OCI-LY3 (cell line): ENCODE results near the gene SRPK1.

ENCODE experiments used
- H2AFZ ChIP-seq: fragments of 200-600, 300-600 bp; shearing (Covaris generic); 2 replicates; pipeline ENCODE4 v1.6.0; 2014; ENCODE audit warnings: antibody characterized with exemption, low read depth, low read length
- H3K27ac ChIP-seq: fragments of 200-600, 300-600 bp; sonication (generic); 2 replicates; pipeline ENCODE4 v1.5.1; 2014; ENCODE audit warnings: mild to moderate bottlenecking, low read length, moderate library complexity, mixed read lengths
- H3K27me3 ChIP-seq: fragments of 200-600, 300-600 bp; sonication (generic); 2 replicates; pipeline ENCODE4 v1.6.1; 2014; ENCODE audit warnings: low read depth, low read length, mixed read lengths
- H3K36me3 ChIP-seq: fragments of 200-600, 300-600 bp; sonication (generic); replicated peaks from 2 replicates; pipeline ENCODE3; 2014; ENCODE audit warnings: low read depth, low read length, mixed read lengths
- H3K4me1 ChIP-seq: fragments of 300-600, 200-600 bp; sonication (generic); 2 replicates; pipeline ENCODE4 v1.6.1; 2014; ENCODE audit warnings: low read length, mixed read lengths
- H3K4me2 ChIP-seq: fragments of 200-600, 300-600 bp; sonication (generic); 2 replicates; pipeline ENCODE4 v1.6.1; 2014; ENCODE audit warnings: low read length, mixed read lengths
- H3K4me3 ChIP-seq: fragments of 300-600, 200-600 bp; sonication (generic); 2 replicates; pipeline ENCODE4 v1.5.1; 2014; ENCODE audit warnings: antibody characterized with exemption, mild to moderate bottlenecking, low read length, moderate library complexity
- H3K79me2 ChIP-seq: fragments of 300-600, 200-600 bp; shearing (Covaris generic); 2 replicates; pipeline ENCODE4 v1.6.1; 2014; ENCODE audit warnings: mild to moderate bottlenecking, low read length, mixed read lengths
- H3K9ac ChIP-seq: fragments of 300-600, 200-600 bp; shearing (Covaris generic); 2 replicates; pipeline ENCODE4 v1.6.0; 2014; ENCODE audit warnings: mild to moderate bottlenecking, low read length, moderate library complexity
- H3K9me3 ChIP-seq: fragments of 200-600, 300-600 bp; shearing (Covaris generic); 2 replicates; pipeline ENCODE4 v1.6.1; 2014; ENCODE audit warnings: low read length, mixed read lengths; ENCODE audit not compliant: insufficient read depth
- H4K20me1 ChIP-seq: fragments of 200-600, 300-600 bp; sonication (generic); 2 replicates; pipeline ENCODE4 v1.6.1; 2016; ENCODE audit warnings: low read length, mixed read lengths; ENCODE audit not compliant: insufficient read depth
- EZH2phosphoT487 ChIP-seq: fragments of 200-600 bp; shearing (Covaris generic); IDR thresholded peaks from 2 replicates; pipeline ENCODE4 v1.6.1; 2018; ENCODE audit warnings: antibody characterized with exemption, mixed run types, low read depth
- TF ChIP-seq, protein P1 (sequence below): fragments of 200-600, 300-600 bp; sonication (generic); IDR thresholded peaks from 2 replicates; pipeline ENCODE4 v1.5.1; 2014; ENCODE audit warnings: antibody characterized with exemption, low read length, low read depth

Gene SRPK1

DNA sequence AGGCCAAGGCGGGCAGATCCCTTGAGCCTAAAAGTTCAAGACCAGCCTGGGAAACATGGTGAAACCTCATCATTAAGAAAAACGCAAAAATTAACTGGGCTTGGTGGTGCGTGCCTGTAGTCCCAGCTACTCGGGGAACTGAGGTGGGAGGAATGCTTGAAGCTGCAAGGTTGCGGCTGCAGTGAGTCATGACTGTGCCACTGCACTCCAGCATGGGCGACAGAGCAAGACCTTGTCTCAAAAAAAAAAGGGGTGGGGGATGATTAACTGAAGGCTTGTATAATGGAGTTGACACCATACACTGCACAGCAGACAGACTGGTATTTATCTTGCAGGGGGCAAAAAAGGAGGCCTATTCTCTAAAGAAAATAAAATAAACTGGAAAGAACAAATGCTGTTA lies 27.7 kb downstream of the SRPK1 start:
- no peak overlapping the region for H3K27ac ChIP-seq
- no peak overlapping the region for H2AFZ ChIP-seq
- no peaks in the 10 kb centered on the region for H3K9me3 ChIP-seq
- no peaks in the 10 kb centered on the region for H3K27me3 ChIP-seq
- H3K4me1 ChIP-seq, result no peaks in the 10 kb centered on the region
- peaks cover 44% of the 10 kb centered on the region for H3K36me3 ChIP-seq
- no peak overlapping the region for H3K4me3 ChIP-seq
- peaks cover 88% of the 10 kb centered on the region for H3K79me2 ChIP-seq
- H3K4me2 ChIP-seq, result no peak overlapping the region
- TF ChIP-seq EZH2phosphoT487, result no peak
- TF ChIP-seq, protein P1, sequence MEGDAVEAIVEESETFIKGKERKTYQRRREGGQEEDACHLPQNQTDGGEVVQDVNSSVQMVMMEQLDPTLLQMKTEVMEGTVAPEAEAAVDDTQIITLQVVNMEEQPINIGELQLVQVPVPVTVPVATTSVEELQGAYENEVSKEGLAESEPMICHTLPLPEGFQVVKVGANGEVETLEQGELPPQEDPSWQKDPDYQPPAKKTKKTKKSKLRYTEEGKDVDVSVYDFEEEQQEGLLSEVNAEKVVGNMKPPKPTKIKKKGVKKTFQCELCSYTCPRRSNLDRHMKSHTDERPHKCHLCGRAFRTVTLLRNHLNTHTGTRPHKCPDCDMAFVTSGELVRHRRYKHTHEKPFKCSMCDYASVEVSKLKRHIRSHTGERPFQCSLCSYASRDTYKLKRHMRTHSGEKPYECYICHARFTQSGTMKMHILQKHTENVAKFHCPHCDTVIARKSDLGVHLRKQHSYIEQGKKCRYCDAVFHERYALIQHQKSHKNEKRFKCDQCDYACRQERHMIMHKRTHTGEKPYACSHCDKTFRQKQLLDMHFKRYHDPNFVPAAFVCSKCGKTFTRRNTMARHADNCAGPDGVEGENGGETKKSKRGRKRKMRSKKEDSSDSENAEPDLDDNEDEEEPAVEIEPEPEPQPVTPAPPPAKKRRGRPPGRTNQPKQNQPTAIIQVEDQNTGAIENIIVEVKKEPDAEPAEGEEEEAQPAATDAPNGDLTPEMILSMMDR, result no peak
- no peak overlapping the region for H3K9ac ChIP-seq
- H4K20me1 ChIP-seq, result peaks cover 56% of the 10 kb centered on the region

DNA sequence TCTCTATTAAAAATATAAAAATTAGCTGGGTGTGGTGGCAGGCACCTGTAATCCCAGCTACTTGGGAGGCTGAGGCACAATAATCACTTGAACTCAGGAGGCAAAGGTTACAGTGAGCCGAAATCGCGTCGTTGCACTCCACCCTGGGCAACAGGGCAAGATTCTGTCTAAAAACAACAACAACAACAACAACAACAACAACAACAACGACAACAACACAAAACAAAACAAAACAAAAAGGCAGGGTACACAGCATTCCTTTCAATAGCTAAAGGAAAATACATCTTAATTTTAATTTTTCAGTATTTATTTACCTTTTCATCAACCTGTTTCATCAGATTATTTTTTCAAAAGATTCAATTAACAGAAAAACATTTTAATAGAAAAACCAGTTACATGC lies 28.4 kb downstream of the SRPK1 start:
- H3K79me2 ChIP-seq, result peaks cover 81% of the 10 kb centered on the region
- H3K27ac ChIP-seq, result no peak overlapping the region
- TF ChIP-seq, protein P1, result no peak
- no peak for TF ChIP-seq EZH2phosphoT487
- no peak overlapping the region for H3K9ac ChIP-seq
- H3K4me3 ChIP-seq, result no peak overlapping the region
- no peak overlapping the region for H2AFZ ChIP-seq
- no peaks in the 10 kb centered on the region for H3K27me3 ChIP-seq
- no peaks in the 10 kb centered on the region for H3K4me1 ChIP-seq
- H3K9me3 ChIP-seq, result no peaks in the 10 kb centered on the region
- no peak overlapping the region for H3K4me2 ChIP-seq
- H4K20me1 ChIP-seq, result peaks cover 49% of the 10 kb centered on the region
- peaks cover 45% of the 10 kb centered on the region for H3K36me3 ChIP-seq

DNA sequence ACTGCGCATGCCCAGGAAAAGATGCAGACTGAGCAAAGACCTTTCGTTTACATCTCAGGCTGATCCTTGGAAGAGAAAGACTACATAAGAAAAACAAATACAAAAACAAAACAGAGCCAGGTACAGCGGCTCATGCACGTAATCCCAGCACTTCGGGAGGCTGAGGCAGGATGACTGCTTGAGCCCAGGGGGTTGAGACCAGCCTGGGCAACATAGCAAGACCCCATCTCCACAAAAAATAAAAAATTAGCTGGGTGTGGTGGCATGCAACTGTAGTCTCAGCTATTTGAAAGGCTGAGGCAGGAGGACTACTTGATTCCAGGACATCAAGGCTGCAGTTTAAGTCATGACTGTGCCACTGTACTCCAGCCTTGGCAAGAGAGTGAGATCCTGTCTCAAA lies 41.7 kb downstream of the SRPK1 start:
- Histone ChIP-seq H3K27ac (no peak overlapping the region), H4K20me1 (no peaks in the 10 kb centered on the region), H2AFZ (no peak overlapping the region), H3K27me3 (no peaks in the 10 kb centered on the region), H3K9ac (no peak overlapping the region), H3K4me2 (no peak overlapping the region), H3K4me1 (peaks cover 9% of the 10 kb centered on the region), H3K79me2 (peaks cover 27% of the 10 kb centered on the region), H3K9me3 (no peaks in the 10 kb centered on the region), H3K36me3 (peaks cover 77% of the 10 kb centered on the region), H3K4me3 (no peak overlapping the region)
- TF ChIP-seq EZH2phosphoT487, result no peak
- TF ChIP-seq, protein P1, result no peak

DNA sequence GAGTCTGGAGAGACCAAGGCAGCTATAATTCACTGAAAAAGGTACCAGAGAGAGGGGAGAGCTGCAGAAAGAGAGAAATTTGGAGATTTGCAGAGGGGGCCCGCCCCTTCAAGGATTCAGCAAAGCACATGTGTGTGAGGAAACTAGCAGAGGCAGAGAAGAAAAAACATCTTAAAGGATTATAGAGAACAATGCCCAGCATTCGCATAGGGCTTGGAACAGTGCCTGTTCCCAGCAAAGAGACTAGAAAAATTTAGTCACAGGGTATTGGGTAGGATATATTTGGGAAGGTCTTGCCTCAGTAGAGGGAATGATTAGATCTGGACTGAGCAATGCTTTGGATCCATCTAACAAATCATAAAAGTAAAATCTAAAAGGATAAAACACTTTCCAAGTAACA lies 44.0 kb downstream of the SRPK1 start:
- Histone ChIP-seq H3K4me1 (peaks cover 9% of the 10 kb centered on the region), H3K79me2 (peaks cover 27% of the 10 kb centered on the region), H3K4me3 (no peak overlapping the region), H3K27ac (no peak overlapping the region), H3K9ac (no peak overlapping the region), H3K36me3 (peaks cover 78% of the 10 kb centered on the region), H3K9me3 (no peaks in the 10 kb centered on the region), H3K27me3 (no peaks in the 10 kb centered on the region), H3K4me2 (no peak overlapping the region), H4K20me1 (no peaks in the 10 kb centered on the region), H2AFZ (no peak overlapping the region)
- TF ChIP-seq, protein P1, result no peak
